Inferior parietal cortex (tissue), 1 donor: ENCODE data around the gene HLA-DRA.

Experiments
- DNase-seq: peaks from one replicate; pipeline ENCODE4 v3.0.0-alpha.2; 2016; ENCODE audit errors: extremely low spot score

HLA-DRA gene

DNA sequence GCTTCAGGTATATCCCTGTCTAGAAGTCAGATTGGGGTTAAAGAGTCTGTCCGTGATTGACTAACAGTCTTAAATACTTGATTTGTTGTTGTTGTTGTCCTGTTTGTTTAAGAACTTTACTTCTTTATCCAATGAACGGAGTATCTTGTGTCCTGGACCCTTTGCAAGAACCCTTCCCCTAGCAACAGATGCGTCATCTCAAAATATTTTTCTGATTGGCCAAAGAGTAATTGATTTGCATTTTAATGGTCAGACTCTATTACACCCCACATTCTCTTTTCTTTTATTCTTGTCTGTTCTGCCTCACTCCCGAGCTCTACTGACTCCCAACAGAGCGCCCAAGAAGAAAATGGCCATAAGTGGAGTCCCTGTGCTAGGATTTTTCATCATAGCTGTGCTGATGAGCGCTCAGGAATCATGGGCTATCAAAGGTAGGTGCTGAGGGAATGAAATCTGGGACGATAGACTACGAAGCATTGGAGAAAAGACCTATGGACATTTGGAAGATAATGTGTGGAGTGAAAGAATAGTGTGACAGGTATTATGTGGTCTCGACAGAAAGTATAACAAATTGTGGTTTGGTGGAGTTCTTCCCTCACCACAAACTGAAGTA lies at the start of gene HLA-DRA:
Gene HLA-DRA (plus strand): TSS at position 286 of the 613 bp plus-strand sequence. CDS start 64 bp downstream, at position 350.
- DNase-seq = peak; percentile 81

DNA sequence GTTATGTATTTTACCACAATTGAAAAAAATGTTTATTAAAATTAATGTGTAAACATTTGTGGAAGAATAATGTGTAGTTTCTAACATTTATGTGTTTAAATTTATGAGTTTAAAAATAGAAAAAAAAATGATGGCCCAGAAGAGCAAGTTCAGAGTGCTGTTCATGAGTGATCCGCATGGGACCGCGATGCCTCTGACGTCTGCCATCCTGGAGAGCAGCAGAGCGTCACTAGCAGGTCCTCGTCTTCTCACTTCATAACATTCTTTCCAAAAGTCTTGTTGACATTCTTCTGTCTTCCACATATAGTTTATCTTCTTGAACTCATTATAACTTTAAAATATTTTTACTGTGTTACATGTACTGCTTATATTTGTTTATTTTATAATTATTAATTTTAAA lies 48.2 kb upstream of the HLA-DRA start:
- DNase-seq = no peak

- DNase-seq = no peak
Measured at GRCh38 chr6:32393665-32394420, 45.8 kb upstream of the HLA-DRA start.

DNA sequence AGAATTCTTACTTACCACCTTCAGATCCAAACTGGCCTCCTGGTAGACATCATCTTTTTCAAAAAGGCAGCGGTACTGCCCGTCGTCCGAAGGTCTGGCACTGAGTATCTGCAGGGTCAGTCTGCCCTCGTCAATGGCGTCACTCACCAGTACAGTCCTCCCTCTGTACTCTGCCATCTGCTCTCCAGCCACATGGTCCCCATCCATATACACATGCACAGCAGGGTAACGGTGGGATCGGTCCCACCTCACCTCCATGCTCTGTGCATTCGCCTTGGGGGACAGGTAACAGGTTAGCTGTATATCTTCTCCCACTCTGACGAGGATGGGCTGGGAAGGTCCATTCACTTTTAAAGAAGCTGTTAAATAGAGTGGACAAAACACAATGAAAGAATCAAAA lies 43.7 kb upstream of the HLA-DRA start:
- DNase-seq = no peak

DNA sequence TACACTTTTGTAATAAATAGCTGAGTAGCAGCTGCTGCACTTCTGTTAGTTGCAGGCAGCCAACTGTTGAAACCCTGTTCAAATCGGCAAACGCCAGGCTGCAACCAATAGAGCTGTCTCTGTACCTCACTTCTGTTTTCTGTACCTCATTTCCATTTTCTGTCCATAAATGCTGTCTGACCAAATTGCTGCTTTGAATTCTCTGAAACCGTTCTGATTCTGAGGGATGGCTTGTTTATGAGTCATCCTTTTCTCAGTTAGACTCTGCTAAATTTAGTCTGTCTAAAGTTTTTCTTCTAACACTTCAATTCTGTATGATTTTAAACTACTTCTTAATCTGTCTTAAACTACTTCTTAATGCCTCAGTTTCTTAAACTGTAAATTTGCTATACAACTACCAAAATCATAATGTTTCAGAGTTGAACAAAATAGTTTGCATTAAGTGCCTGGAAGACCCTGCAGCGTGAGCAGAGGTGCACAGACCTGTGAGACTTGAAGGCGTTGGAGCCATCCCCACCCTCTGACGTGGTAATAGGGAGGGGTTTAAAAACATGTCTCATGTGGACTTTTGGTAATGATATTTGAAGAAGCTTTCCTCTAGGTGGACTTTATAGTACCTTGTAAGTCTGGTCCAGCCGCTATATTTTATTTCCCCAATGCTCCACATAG lies 42.3 kb upstream of the HLA-DRA start:
- DNase-seq = no peak

DNA sequence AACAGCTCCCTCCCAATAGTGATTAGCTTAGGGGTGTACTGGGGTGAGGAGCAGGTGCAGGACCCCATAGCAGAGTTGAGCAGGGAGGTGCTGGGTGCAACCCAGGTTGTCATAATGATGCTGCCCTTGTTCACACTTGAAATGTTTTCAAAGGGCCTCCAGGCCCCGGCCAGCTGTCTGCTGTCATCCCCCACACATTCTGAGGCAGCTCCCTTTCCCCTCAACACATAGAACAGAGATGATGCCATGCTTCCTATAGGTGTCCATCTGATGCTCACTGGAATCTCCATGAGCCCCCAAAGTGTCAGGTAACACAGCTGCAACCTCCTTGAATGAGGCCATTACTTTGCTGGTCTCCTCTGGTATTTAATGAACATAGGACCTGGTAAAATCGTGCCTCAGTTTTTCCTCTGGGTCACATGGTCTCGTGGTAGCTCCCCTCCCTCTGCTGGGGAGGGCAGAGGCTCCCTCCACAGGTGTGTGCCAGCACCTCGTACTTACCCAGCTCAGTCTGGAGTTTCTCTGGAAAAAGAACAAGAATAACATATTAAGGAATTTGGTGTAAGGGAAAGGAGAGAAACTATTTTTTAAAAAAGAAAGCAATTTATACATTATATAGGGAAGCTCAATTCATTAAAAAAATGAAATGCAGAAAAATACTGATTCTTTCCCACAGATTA lies 38.3 kb upstream of the HLA-DRA start:
- no peak for DNase-seq

DNA sequence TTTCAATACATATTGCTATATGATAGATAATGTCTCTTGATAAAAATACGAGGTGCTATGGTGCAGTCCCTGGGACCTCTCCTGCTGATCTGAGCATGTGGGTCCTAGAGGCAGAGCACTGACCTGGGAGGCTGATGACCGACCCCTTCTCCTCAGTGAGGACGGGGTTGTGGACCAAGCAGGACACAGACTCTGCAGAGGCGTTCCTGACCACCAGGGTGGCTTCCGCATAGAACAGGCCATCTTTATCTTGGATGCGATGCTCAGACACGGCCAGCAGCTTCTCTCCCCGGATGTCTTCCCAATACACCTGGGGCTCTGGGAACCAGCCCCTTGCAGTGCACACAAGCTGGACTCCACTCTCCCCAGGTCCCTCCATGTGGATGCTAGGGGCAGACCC lies 36.9 kb upstream of the HLA-DRA start:
- DNase-seq = no peak

DNA sequence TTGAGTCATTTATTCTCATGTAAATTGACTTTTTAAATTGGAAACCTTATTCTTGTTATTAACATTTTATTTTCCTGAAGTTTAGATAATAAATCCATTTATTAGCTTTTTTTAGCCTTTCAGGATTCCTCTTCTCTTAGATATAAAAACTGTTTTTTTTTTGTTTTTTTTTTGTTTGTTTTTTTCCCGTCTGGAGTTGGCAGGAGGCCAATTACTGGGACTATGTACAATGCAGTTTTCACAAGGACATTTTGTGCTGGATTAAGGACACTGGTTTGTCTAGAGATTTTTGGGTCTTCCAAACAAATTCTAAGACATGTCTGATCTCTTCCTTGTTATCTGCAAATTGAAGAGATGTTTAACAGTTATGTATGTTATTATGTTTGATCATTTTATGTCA lies 34.0 kb upstream of the HLA-DRA start:
- no peak for DNase-seq

DNA sequence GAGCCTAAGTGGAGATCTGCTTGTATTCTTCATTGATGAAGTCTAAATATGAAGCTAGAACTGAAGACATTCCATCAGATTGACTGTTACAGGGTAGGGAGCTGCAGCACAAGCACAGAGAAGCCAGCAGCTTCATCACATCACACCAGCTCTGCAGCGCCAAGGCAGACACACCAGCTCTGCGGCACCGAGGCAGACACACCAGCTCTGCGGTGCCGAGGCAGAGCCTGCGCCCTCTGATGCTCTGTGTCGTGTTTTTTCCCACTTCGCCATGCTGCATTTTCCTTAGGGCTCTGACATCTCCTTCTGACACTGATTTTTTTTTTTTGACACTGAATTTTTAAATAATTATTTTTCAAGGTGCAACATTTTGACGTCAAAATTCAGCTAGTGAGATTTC lies 33.5 kb upstream of the HLA-DRA start:
- DNase-seq = no peak

DNA sequence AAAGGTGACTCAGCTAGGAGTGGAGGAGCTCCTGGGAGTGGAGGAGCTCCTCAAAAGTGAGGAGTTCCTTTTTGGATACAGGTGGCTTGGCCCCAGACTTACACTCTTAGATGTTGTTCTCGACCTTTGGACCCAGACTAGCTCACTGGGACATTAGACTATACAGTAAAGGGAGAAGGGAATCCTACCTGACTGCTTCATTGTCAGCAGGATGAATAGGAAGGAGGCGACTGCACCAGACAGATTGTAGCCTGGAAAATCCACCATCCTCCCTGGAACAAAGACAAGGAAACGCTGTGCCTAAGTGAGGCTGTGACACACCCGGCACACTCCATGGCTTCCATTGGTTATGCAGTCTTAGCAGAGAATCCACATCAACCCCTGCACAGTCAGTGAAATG lies 32.8 kb upstream of the HLA-DRA start, which contains the start of gene BTNL2:
Gene BTNL2 (minus strand): TSS at position 325 of the 400 bp plus-strand sequence. CDS start 58 bp downstream, at position 267.
- DNase-seq = no peak

GRCh38 chr6:32410906-32411305 lies 28.8 kb upstream of the HLA-DRA start:
- no peak for DNase-seq

- no peak for DNase-seq
Measured at GRCh38 chr6:32411566-32412327, 27.9 kb upstream of the HLA-DRA start.

- peak; percentile 72 for DNase-seq
Measured at GRCh38 chr6:32413427-32414047, 26.1 kb upstream of the HLA-DRA start.

GRCh38 chr6:32415521-32416019 lies 24.1 kb upstream of the HLA-DRA start:
- peak; percentile 83 for DNase-seq

DNA sequence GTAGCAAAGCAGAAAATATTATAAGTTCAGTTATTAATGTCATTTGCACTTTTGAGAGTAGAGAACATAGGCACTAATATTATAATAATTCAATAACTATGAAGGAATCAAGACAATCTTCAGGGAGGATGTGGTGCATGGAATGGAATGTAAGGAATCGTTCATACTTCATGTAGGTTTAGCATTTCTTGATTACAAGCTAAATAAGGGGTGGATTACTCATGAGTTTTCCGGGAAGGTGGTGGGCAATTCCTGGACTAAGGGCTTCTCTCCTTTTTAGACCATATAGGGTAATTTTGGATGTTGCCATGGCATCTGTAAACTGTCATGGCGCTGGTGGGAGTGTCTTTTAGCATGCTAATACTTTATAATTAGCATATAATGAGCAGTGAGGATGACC lies 23.7 kb upstream of the HLA-DRA start:
- no peak for DNase-seq

DNA sequence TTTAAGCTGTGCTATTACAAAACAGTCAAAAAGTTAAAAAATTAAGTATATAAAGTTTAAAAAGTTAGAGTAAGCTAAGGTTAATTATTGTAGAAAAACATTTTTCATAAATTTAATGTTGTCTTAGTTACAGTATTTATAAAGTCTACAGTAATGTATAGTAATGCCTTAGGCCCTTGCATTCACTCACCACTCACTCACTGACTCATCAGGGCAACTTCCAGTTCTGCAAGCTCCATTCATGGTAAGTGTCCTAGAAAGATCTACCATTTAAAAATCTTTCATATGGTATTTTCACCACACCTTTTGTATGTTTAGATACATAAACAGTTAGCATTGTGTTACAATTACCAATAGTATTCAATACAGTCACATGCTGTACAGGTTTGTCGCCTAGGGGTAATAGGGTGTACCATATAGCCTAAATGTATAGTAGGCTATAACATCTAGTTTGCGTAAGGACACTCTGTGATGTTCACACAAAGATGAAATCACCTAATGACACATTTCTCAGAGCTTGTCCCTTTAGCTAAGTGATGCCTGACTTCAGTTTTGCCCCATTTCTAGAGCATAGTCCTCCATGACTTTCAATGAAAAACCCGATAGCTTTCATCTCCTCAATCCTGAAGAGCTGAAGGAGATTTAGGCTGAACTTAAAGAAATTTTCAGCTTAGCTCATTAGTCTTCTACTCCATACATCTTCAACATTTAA lies 14.9 kb upstream of the HLA-DRA start:
- no peak for DNase-seq

- DNase-seq = no peak
Measured at GRCh38 chr6:32426338-32426737, 13.3 kb upstream of the HLA-DRA start.

GRCh38 chr6:32427218-32427617 lies 12.5 kb upstream of the HLA-DRA start:
- DNase-seq = no peak

GRCh38 chr6:32427934-32428474 lies 11.7 kb upstream of the HLA-DRA start:
- no peak for DNase-seq

- no peak for DNase-seq
Measured at GRCh38 chr6:32430179-32430578, 9.5 kb upstream of the HLA-DRA start.
